GM19468 (cell line): ENCODE measurements around the gene LHX4.

Experiments
- ATAC-seq: cut with Tn5 transposase; IDR thresholded peaks from one replicate; pipeline ENCODE4 v1.9.1; 2021; ENCODE audit warnings: mild to moderate bottlenecking, moderate library complexity, moderate number of reproducible peaks; ENCODE audit not compliant: unreplicated experiment; ENCODE audit errors: extremely low read depth

The LHX4 gene

DNA sequence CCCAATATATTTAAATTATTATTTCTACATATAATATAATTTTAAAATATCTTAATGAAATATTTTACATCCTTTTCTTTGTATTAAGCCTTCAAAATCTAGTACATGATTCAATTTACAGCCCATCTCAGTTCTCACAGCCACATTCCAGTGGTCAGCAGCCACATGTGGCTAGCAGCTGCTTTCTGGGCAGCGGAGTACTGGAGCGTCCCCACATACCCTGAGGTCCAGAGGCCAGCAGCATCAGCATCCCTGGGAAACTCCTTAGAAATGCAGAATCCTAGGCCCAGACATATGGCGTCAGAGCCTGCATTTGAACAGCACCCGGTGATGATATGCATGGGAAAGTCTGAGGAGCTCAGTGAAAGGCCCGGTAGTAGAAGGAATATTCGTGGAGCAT, 8.6 kb upstream of the LHX4 start:
- no peak for ATAC-seq

DNA sequence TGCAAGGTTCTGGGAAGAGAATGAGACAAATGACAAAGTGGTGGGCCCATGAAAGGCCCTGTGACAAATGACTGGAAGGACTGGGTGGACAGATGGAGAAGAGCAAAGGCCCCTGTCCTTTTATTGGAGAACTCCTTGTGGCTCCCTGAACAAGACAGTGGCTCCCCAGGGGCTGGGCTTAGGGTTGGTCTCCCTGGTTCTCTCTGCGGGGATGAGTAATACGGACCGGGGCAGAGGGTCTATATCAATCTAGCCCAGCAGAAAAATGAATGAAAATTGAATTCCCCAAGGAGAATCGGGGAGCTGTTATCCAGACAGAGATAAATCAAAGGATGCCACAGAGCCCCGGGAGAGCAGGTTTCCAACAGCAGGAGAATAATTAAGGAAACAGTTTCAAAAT, 5.2 kb upstream of the LHX4 start:
- ATAC-seq: no peak

DNA sequence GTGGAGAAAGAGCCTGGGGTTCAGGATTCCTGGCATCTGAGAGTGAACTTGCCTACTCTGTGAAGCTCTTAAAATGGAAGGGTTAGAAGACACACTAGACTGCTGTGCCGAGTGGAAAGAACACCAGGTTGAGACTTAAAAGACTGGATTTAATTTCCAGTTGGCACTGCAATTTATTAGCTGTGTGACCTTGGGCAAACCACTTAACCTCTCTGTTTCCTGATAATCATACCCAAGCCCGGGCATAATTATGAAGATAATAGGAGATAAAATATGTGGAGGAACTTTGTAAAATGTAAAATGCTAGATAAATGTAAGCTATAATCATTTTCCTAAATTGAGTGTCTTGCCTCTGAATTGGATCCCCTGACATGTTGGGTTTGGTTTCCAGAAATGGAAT, 4.7 kb upstream of the LHX4 start:
- no peak for ATAC-seq

DNA sequence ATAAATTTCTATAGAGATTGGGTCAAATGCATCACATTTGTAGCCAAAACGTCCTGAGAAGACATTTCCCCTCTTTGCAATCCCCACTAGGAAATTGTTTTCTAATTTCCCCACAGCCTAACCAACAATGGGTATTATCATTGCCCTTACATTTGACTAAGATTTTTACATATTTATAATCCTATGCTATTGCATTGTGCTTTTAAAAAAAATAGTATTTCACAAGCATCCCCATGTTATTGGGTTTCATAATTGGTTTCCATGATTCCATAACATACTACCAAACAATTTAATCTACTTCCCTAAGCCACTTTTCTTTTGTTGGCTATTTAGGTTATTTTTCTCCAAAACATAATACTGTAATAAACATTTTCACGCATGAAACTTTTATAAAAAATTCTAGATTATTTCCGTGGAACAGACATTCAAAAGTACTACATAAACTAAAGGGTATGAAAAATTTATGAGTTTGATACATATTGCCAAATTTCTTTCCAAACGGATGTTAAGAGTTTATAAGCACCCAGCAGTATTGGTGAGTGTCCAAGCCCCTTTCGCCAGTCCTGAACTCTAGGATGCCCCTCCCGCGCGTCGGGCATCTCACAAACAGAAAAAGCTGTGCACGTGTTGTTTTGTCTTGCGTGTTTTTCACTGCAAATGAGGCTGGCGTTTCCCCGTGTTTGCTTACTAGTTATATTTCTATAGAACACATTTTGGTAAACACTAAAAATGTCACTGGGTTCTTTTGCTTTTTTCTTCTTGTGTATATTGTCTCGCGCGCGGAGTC, 2.0 kb upstream of the LHX4 start:
- no peak for ATAC-seq

DNA sequence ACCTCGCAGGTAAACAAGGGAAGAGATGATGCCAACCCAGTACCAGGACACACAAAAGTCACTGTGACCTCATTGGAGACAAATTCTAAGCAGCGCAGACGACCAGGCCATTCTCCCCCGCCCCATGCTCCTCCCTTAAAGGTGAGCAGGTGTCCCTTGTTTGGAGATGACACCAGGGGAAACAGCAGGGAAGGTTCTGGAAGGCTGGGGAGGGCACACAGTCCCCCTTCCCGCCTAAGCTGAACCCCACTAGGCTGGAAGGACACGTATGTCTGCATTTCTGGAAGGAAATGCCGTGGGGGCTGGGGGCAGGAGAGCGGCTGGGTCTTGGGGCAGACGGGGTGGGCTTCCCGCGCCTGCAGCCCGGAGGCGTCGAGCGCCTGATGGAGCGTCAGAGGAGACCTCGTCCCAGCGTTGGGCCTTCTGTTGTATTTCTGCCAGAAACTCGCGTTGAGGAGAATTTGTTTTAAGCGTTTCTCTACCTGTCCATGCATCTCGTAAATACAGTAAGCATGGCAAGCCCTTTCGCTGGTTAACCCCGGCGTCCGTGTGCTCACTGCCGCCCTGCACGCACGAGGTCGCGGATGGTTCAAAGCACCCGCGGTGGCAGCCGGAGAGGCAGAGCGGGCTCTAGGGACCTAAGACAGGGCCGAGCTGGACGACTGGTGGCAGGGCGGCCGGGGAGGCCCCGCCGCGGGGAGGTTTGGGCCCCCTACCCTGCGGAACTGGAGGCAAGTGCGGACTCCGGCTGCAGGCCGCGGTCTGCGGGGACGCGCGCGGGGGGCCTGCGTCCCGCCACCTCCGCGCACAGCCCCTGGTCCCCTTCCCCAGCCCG, 1.2 kb upstream of the LHX4 start:
- no peak for ATAC-seq

DNA sequence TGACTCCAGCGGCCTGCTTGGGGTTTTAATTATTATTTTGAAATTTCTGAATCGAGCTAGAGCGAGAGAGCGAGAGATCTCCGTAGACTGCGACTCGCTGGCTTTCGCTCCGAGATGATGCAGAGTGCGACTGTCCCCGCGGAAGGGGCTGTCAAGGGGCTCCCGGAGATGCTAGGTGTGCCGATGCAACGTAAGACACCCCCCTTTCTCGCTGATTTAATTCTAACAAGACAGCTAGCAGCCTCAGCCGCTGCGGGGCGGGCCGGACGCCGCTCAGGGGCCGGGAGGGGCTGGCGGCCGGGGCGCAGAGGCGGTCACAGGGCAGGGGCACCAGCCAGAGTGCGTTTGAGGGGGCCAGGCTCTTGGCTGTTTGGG, 339 bp downstream of the LHX4 start:
- no peak for ATAC-seq

DNA sequence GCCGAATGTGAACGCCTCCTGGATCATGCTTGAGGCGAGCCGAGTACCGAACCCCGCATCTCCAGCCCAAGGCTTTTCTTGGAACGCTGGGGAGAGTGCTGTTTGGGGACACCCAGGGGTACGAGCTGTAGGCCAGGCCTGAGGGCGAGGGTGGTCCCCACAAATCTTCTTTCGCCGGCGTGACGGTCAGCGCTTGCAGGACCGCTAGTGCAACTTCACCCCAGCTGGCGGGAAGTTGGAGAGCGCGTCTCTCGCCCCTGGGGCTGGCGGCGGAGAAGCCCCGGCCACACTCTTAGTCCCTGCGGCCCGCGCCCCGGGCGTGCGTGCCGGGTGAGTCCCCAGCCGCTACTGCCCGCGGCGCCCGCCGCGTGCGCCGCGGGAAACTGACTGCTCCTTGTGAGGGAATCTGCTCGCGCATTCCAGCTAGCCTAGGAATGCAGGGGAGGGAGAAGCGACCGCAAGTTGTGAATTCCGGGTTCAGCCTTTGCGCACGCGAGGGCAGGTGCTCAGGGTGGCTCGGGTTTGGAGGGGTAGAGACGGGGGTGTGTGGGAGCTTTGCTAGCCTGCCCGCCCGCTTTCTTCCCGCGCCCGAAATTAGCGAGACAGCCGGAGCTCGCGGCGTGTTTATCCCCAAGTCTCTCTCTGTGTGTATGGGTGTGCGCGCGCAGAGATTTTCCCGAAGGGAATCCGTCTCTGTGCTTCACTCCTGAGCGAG, 884 bp downstream of the LHX4 start:
- no peak for ATAC-seq

DNA sequence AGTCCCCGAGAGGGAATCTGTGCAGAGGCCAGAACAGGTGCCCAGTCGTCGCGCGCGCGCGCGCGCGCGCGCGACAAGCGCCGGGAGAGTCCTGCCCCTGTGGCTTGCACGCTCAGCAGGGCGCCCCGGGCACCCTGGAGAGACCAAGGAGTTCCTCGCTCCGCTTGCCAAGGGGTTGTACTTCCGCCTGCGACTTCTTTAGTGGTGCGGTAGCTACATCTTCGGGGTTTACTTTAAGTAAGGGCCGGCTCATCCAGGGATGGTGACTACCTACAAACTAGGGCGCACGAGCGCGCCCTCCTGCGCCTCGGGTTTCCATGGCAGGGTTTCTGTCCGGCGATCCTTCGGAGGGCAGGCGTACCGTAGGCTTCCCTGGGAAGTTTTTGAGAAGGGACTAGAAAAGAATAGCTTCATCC, 1.4 kb downstream of the LHX4 start:
- ATAC-seq: no peak

DNA sequence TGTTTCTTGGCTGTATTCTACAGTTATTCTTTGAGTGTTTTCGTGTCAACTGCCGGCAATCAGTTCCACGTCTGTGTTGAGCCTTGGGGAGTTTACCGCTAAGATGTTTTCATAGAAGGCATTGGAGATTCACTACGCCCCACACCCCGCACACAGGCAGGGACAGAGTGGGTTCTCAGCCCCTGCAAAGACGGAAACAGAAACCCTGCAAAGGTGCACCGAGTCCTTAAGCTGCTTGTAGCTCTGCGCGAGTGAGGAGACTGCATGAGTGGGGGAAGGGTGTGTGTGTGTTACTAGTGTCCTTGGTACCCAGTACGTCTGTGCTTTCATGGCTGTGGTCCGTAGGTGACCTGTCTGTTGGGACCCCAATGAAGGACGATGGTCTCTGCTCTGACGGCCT, 1.9 kb downstream of the LHX4 start:
- no peak for ATAC-seq

DNA sequence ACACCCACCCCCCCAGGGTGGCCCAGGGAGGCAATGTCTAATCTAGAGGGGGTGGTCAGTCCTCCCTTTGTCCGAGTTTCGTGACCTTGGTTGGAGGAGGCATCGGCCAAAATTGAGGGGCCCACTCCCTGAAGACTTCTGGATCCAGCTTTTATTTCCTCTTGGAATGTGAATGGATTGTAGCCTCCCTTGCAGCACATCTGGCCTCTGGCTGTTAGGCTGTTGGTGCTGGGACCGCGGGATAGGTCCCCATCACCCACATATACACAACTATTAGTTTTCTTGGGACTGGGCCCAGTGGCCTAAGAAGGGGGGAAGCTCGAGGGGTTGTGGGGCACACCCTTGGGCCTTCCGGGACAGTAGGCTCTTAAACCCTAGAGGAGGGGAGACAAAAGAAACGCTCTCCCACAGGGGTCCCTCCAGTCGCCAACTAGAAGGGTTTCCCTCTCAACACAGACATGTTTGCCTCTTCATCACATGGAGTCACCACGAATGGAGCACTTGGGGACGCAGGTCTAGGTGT, 2.5 kb downstream of the LHX4 start:
- ATAC-seq: no peak

DNA sequence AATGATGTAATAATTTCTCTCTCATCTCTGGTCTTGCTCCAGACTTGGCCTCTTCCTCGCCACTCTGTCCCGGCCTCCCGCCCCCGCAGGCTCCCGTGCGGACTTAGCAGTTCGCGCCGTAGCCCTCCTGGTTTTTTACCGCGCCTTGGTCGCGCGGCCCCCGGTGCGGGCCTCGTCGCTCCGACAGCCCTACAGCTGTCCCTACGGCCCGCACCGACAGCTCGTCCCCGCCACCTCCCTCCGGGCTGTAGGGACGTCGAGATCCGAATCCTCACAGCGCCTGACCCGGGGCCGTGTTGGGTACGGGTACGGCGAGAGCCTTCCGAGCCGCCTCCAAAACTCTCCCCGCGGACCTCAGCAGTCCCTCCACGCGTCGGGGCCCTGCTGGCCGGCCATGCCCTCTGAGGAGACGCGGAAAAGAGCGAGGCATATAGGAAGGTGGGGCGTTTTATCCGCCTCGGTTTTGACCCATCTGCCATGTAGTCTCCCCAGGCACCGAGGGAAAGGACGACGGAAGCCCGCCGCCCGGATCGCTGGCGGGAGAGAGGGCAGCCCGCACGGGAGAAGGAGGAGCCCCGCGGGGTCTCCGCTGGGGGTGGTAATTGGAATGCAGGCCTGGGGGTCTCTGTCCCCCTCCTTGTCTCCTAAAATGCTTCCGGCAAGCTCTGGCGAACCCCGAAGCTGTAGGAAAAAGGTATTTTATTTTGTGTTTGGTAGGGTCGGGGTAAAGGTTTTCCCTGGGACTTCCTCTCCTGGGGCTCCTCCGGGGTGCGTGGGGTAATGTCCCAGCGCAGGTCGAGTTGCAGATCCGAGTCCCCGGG, 3.3 kb downstream of the LHX4 start:
- ATAC-seq: no peak

DNA sequence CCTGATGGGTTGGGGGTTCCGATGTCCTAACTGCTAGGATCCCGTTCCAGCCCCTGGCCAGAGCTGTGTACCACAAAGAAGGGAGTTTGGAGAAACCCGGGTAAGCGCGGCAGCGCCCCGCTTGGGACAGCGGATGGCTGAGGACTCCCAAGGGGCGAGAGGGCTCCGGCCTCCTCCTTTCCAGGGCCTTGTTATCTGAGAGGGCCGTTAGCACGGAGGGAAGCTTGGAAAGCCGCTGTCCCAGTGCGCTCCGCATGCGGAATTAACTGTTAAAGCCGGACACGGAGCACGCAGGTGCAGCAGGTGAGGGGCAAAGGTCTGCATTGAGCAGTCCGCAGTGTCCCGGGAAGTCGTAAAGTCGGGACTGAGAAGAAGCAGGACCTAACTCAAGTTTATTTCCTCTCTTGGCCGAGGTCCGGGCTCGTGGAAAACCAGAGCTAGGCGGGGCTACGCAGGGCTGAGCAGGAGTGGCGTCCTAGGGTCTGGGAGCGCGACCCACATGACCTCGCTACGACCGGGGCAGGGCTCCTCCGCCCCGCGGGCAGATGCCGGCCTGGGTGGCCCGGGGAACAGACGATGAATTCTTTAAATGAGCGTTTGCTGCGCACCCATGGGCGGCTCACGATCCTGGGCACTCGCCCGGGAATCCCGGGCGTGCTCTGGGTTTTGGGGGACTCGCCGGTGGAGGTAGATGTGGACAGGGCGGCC, 4.5 kb downstream of the LHX4 start:
- no peak for ATAC-seq

DNA sequence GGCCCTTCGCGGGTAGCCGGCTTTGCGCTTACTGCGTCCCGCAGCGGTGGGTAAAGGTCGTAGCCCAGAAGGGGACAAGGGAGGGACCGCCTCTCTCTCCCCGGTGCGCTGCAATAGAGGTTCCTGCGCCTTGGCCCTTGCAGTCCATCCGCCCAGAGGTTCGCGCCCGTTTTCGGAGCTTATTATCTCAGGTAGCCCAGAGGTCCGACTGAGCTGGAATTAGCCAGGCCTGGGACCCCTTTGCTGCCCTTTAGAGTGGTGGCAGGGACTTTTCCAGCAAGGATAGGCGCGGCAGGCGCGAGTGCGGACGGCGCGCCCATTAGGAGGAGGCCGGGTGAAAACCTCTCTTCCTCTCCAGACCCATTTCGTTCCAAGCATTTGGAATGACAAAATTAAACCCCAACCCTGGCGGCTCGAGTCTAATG, 5.0 kb downstream of the LHX4 start:
- no peak for ATAC-seq

DNA sequence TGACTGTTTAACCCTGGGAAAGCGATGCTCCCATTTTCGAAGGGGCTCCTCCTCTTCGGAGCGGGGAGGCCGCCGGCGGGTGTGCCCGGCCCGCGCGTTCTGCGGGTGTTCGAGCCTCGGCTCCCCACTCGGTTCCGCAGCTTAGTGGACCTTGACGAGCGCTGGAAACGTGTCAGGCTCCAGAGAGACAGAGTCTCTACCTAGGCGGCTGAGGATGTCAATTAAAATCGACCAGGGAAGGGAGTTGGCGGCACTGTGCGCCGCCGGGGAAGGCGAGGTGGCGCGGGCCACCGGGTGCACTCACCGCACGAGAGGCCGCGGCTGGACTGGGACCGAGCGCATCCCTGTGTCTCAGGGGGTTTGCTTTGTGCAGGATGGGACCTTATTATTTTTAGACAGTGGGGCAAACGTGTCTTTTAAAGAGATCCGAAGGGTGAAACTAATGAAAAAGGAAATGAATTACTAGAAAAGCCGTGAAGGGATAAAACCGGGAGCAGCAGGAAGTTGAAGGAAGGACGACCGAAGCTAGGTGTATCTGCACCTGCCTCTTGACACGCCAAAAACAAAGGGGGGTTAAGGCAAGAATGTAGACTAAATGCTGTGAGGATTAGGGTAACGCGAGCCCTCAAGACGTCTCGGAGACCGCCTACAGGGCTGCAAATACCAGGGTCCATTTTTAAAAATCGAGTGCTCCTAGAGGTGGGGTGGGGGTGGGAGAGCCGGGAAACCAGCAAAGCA, 5.6 kb downstream of the LHX4 start:
- no peak for ATAC-seq

DNA sequence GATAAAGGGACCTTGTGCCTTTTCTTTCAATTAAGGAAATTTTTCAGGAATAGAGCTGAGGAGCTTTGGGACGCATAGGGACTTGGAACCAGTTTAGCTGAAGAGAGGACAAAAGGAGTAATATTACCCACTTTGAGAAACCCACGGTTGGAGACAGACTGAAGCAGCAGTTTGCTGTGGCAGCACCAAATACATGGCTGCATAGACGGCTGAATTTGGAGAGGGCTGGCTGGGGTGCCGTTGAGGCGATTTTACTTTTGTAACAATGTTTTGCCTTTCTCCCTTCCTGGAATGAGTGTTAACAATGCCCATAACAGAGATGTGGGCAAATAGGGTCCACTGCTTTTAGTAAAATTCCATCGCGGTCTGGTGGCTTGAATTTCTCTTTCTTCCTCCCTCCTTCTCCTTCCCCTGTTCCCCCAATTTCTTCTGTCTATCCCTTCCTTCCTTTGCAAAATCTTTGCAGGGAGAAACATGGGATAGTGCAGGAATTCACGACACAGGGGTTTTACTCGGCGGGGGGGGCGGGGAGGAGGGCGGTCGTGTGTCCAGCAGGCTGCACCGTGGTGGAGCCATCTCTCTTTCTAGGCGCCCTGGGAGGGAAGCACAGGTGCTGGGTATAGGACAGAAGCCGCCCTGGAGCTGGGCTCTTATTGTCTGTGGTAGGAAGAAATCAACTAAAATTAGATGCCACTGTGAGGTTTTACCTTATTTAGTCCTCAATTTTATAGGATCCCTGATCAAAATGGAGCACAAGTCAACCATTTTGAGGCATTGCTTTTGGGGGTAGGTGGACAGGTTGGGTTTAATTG, 6.8 kb downstream of the LHX4 start:
- ATAC-seq: no peak

DNA sequence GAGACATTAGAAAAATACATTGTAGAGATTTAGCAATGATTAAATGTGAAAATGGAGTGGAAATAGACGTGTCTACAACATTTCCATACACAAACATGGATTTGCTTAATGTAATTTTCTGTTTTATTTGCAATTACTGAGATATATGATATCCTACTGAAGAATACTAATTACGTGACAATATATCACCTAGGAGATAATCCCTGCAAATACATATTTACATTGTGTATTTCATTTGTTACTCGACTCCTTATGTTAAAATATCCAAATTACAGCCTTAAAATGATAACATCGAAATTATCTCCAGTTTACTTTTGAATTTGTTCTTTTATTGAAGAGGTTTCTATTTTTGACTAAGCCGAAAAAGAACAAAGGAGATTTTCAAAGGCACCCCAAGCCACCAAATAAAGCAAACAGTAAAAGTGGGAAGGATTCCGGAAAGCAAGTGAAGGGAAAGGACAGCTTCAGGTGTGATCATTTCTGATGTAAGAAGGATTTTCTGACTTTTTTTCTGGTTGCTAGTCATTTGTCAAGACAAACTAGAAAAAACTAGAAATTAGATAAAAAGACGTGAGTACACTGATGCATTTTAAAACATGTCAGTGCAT, 7.9 kb downstream of the LHX4 start:
- no peak for ATAC-seq

DNA sequence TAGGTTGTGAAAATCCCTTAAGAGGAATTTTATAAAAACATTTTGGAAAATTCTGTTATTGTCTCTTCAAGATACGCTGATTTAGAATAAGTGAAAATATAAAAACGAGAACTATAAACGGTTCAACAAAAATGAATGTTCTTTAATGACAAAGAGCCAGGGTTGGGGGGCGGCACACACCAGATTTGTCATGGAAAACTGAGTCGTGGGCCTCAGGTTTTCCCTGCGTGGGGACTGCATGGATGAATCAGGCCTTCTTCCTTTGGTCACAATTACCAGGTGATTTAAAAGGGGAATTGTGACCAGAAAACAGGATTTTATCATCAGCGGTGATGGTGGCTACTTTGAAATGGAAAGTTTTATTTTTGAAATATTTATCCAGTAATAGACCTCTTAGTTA, 8.6 kb downstream of the LHX4 start:
- ATAC-seq: no peak
